Measurements from ENCODE around the gene ATP6AP2.

DNA sequence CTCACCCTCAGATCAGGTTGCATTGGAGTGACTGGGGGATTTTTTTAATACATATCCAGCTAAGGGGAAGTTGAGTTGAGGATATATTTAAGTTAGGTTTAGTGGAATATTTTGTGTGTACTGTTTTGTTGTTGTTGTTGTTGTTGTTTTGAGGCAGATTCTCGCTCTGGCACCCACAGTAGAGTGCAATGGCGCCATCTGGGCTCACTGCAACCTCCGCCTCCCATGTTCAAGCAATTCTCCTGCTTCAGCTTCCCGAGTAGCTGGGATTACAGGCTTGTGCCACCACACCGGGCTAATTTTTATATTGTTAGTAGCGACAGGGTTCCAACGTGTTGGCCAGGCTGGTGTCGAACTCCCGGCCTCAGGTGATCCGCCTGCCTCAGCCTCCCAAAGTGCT lies 38.6 kb upstream of the ATP6AP2 start:
- TF ChIP-seq USF1 (IDR thresholded peaks at IDR 0.05) = no peak
- TF ChIP-seq TAF1 (IDR thresholded peaks at IDR 0.05; ENCODE audit: low read depth) = no peak
- no peak for TF ChIP-seq MAX (IDR thresholded peaks at IDR 0.05)
- TF ChIP-seq, protein P1, sequence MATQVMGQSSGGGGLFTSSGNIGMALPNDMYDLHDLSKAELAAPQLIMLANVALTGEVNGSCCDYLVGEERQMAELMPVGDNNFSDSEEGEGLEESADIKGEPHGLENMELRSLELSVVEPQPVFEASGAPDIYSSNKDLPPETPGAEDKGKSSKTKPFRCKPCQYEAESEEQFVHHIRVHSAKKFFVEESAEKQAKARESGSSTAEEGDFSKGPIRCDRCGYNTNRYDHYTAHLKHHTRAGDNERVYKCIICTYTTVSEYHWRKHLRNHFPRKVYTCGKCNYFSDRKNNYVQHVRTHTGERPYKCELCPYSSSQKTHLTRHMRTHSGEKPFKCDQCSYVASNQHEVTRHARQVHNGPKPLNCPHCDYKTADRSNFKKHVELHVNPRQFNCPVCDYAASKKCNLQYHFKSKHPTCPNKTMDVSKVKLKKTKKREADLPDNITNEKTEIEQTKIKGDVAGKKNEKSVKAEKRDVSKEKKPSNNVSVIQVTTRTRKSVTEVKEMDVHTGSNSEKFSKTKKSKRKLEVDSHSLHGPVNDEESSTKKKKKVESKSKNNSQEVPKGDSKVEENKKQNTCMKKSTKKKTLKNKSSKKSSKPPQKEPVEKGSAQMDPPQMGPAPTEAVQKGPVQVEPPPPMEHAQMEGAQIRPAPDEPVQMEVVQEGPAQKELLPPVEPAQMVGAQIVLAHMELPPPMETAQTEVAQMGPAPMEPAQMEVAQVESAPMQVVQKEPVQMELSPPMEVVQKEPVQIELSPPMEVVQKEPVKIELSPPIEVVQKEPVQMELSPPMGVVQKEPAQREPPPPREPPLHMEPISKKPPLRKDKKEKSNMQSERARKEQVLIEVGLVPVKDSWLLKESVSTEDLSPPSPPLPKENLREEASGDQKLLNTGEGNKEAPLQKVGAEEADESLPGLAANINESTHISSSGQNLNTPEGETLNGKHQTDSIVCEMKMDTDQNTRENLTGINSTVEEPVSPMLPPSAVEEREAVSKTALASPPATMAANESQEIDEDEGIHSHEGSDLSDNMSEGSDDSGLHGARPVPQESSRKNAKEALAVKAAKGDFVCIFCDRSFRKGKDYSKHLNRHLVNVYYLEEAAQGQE (IDR thresholded peaks at IDR 0.05; ENCODE audit: low read depth) = no peak
- no peak for TF ChIP-seq TEAD4 (IDR thresholded peaks at IDR 0.05)
- TF ChIP-seq YY1 (IDR thresholded peaks at IDR 0.05; ENCODE audit: low read depth) = no peak
- no peak for TF ChIP-seq CEBPB (IDR thresholded peaks at IDR 0.05)
- TF ChIP-seq EP300 (IDR thresholded peaks at IDR 0.05; ENCODE audit: borderline replicate concordance) = no peak
- TF ChIP-seq RAD21 (IDR thresholded peaks at IDR 0.05; ENCODE audit: low read depth) = peak; percentile 35; the same call in 1 of the 2 replicates
- no peak for TF ChIP-seq CREB1 (IDR thresholded peaks at IDR 0.05; ENCODE audit: low read depth)

Measured in Ishikawa (cell line).